Embryonic facial prominence (tissue), 1 donor: ENCODE measurements around the gene NLGN4X.
"Not testable (repeated sequence)": the region's sequence is repeated elsewhere in the genome, so short reads cannot be mapped to it uniquely, and the experiment has no call there.

Experiments used
- DNase-seq: peaks from one replicate; pipeline ENCODE4 v3.0.0-alpha.2; 2016; ENCODE audit errors: extremely low spot score

The NLGN4X gene

GRCh38 chrX:6005856-6006255 is 222.8 kb downstream of the NLGN4X start:
- no peak for DNase-seq

DNA sequence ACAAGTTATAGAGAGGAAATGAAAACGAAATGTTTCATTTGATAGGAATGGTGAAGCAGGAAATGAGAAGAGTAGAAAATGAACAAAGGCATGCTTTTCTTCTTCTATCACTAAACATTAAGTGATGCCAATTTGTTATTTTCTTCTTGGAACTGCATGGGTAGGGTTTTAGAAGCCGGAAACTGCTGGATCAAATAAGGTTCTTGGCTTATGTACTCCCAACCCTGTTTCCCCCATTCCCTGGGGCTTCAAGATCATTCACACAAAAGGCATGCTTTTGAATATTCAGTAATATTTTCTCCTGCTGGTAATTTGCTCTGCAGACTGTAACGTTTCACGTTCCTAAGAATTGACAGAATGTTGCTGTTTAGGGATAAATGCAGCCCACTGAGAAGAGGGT is 224.1 kb downstream of the NLGN4X start:
- DNase-seq, result no peak

DNA sequence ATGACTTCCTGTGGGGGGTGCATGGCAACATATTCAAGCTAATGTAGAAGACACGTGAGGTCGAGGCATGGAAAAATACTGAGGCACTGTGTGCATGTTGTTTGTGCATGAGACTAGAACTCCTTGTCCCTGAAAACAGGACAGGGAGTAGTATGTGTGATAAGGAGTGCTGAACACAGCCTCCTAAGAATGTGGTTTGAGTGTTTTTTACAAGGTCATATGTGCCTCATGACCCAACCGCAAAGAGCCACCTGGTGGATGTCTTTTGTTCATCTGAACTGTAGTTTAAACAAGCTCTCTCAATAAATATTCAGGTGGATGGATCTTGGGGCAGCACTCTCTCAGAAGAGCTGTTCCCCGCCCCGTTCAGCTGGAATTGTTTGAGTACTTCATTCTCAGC is 226.6 kb downstream of the NLGN4X start:
- no peak for DNase-seq

GRCh38 chrX:5998901-5999300 is 229.8 kb downstream of the NLGN4X start:
- DNase-seq, result no peak

DNA sequence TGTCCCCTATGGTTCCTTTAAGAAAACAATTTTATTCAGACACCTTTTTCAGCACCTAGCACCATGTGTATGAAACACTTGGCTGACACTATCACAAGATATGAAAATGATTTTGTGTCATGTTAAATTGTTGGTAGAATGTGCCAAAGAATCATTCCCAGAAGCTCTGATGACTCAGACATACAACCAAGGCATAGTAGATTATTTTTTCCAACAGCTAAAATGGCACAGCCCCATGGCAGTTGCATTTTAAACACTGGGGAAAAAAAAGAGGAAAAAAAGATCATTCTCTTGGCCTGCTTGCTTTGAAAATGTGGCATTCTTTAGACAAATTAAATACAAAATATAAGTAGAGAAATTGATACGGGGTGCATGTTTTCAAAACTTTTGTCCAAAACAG is 230.2 kb downstream of the NLGN4X start:
- DNase-seq, result no peak

- no peak for DNase-seq
These were observed 237.3 kb downstream of the NLGN4X start for GRCh38 chrX:5991393-5991792.

GRCh38 chrX:5979338-5979737 is 249.3 kb downstream of the NLGN4X start:
- no peak for DNase-seq

DNA sequence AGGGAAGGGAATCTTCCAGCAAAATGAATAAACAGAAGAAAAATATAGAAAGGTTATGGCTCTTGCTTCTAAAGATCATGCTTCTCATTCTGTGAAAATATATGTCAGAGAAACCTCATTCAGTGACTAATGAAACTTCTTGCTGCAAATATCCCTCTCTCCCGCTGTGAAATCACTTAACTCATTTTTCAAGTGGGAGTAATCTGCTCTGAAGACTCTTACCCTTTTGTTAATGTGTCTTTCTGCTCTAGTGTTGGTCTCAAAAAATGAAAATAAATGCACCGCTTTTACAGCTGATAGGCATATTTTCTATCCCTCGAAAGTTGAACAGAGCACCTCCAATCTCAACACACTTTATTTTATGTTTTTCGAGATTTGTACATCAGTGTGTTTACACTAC is 252.3 kb downstream of the NLGN4X start:
- DNase-seq, result no peak

GRCh38 chrX:5971300-5971699 is 257.4 kb downstream of the NLGN4X start:
- no peak for DNase-seq

DNA sequence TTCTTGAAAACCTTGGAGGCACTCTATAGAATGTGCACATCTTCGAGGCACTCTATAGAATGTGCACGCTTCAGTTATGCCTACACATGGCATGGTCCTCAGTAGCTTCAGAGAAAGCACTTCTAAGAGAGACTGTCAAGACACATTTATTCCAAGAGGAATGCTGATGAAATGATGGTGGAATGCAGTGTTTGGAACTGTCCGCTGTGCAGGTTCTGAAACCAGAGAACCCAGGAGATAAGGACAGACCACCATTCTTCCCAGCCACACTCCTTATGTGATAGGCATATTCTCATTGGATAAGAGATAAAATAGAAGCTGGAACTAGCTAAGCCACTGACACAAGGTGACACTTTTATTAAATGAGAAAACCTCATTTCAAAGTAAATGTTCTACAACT is 263.3 kb downstream of the NLGN4X start:
- DNase-seq, result no peak

DNA sequence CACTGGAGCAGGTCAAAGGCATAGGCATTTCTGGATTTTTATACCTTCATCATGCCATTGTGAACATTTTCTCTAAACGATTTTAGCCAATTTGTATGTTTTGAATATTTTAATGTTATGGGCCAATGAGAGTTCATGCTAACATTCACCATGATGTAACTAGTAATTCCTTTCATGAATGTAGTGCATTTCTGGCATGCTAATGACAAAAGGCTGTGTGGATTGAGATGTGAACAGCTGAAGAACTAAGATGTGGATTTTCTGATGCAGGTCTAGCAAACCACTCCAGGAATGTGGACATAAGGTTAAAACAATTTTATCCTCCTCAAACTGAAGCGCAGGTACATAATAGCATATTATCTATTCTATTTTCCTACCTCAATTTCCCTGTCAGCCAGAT is 269.4 kb downstream of the NLGN4X start:
- no peak for DNase-seq

DNA sequence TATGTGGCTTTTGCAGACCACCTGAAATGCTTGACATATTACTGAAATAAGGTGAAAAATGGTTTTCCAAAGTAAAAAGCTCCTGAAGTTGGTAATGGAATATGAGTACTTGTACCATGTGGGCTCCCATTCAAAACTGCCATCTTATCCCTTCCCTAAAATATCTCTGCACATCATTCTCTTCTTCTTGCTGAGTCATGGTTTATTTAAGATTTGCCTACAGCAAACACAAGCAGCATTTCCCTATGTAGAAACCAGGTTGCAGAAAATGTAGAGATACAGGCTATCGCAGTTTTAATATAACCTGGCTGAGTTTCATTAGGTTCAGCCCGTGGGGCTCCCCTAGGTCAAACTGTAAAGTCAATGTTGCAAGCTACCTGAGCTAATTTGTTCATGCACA is 270.1 kb downstream of the NLGN4X start:
- no peak for DNase-seq

DNA sequence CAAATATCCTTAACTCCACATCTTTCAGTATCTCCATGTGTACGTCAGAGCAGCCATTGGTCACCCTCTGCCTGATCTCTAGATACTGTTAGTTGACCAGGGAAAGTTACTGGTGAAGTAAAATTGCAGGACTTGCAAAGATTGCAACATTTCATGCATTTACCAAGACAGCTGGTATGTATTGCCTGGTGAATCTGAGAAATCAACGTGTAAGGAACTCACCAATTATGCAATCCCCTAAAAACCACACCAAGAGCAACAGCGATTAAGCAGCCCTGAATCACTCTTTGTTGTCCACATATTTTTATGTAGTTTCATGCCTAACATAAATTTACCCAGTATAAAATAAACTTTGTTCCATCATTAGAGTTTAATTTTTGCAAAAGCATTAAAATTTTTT is 271.2 kb downstream of the NLGN4X start:
- DNase-seq, result no peak

DNA sequence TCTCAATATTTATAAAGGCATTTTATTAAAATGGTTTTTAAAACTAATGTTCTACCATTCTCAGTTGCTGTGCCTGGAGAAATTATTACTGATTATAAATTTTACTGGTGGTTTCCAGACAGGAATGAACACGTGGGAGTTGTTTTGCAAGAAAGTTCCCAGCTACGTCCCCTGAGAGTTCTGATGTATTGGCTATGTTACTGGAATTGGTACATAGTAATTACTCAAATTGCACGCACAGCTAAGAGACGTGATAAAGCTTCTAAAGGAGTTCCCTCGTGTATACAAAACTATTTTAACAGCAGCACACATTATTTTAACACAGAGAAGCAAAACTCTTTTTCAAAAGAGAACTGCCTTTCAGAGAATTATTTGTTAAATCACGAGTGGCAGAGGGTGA is 292.2 kb downstream of the NLGN4X start:
- DNase-seq, result no peak

DNA sequence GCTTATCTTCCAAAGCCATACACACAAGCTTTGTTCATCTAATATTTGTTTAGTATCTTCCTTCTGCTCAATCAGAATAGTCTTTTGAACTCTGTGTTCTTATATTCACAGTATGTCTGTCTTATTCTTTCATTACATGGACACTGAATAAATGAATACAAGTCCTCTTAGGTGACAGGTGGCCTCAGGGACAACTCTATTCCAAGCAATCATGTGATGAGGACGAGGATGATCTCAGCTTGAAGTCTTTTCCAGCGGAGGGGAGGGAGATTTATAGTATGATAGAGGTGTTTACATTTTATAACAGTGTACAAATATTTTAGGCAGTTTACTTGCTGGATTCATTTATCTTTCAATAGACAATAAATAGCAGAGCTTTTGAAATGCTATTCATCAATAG is 300.4 kb downstream of the NLGN4X start:
- no peak for DNase-seq

GRCh38 chrX:5916945-5917344 is 311.7 kb downstream of the NLGN4X start:
- no peak for DNase-seq

GRCh38 chrX:5915783-5916182 is 312.9 kb downstream of the NLGN4X start:
- no peak for DNase-seq

- no peak for DNase-seq
These were observed 321.5 kb downstream of the NLGN4X start for GRCh38 chrX:5907207-5907606.

DNA sequence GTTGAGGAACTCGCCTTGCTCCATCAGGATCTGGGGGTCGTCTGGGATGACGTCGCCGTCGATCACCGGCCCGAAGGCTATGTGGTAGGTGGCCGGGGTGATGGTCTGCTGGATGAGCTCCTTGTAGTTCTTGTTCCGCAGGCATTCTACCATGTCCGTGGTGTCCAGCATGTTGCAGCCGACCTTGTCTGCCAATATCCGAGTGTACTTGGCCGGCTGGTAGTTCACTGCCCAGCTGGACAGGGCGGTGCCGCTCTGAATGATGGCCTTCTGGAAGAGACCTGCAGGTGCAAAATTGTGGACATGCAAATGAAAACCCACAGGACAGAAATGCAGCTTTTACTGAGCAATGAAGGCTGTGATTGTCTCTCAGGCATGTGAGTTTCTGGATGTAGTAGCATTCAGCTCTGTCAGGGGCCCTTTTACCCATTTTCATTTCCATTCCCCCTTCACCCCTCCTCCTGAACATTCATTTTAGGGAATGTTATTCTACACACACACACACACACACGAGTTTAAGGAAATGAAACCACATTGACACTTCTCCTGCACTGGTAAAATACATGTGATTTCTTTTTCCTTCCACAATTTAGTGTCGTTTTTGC is 325.0 kb downstream of the NLGN4X start:
- not testable (repeated sequence) for DNase-seq

- no peak for DNase-seq
These were observed 330.2 kb downstream of the NLGN4X start for GRCh38 chrX:5898463-5898862.

DNA sequence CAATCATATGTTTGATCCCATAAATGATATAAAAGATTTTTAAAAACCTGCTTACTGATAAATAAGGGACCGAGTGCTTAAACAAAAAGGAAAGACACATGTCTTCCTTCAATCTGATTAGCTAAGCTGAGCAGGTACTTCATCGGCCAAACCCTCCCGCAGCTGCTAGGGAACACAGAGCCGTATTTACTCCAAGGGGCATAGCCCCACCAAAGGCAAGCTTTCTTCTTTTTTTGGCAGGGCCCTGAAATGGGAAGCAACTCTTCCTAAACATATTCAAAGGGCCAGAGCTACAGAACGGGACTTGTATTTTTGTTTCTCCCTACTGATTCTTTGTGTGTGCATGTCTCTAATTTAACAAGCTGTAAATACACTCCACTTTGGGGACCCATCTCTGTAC is 337.3 kb downstream of the NLGN4X start:
- no peak for DNase-seq

GRCh38 chrX:5876984-5877596 is 351.6 kb downstream of the NLGN4X start:
- no peak for DNase-seq

DNA sequence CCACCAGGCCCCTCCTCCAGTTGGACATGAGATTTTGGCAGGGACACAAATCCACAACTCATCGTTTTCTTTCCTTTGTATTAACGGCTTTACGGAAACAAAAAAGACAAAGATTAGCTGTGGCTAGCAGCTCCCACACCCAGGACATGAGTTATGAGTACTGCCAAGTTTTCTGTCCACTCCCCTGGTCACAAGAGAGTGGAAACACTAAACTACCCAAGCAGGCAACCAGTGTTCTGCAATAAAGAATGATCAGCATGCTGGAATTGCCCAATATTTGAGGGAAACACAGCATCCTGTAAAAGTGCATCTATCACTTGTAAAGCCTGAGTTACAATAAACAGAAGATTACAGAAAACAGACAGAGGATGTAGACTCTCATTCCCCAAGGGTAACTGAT is 358.4 kb downstream of the NLGN4X start:
- DNase-seq, result no peak

DNA sequence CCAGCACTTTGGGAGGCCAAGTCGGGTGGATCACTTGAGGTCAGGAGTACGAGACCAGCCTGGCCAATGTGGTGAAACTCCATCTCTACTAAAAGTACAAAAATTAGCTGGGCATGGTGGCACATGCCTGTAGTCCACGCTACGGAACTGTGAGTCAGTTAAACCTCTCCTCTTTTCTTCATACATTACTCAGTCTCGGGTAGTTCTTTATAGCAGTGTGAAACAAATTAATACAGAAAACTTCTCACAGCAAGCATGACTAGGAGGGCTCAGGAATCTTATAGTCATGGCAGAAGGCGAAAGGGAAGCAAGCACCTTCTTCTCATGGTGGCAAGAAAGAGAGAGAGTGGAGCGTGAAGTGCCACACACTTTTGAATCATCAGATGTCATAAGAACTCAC is 358.9 kb downstream of the NLGN4X start:
- no peak for DNase-seq
